Uterus (tissue), 2 donors: ENCODE measurements around the gene C9orf50.

Source experiments
- POLR2A ChIP-seq, 2 donors: fragments of 450-650 bp; IDR thresholded peaks; one replicate each; pipeline ENCODE4 v1.6.1; 2016; ENCODE audit warnings: antibody characterized with exemption in 2 of 2, mild to moderate bottlenecking in 1 of 2, moderate library complexity in 1 of 2
- TF ChIP-seq, protein P1 (sequence below), 4 experiments: fragments of 200-600 bp in 2 of 4; fragments of 450-650 bp in 2 of 4; sonication (generic) in 2 of 4; IDR thresholded peaks; one replicate each; pipeline ENCODE4 v1.5.1; 2016 to 2019; ENCODE audit warnings: antibody characterized with exemption in 4 of 4, mild to moderate bottlenecking in 2 of 4, moderate library complexity in 1 of 4

DNA sequence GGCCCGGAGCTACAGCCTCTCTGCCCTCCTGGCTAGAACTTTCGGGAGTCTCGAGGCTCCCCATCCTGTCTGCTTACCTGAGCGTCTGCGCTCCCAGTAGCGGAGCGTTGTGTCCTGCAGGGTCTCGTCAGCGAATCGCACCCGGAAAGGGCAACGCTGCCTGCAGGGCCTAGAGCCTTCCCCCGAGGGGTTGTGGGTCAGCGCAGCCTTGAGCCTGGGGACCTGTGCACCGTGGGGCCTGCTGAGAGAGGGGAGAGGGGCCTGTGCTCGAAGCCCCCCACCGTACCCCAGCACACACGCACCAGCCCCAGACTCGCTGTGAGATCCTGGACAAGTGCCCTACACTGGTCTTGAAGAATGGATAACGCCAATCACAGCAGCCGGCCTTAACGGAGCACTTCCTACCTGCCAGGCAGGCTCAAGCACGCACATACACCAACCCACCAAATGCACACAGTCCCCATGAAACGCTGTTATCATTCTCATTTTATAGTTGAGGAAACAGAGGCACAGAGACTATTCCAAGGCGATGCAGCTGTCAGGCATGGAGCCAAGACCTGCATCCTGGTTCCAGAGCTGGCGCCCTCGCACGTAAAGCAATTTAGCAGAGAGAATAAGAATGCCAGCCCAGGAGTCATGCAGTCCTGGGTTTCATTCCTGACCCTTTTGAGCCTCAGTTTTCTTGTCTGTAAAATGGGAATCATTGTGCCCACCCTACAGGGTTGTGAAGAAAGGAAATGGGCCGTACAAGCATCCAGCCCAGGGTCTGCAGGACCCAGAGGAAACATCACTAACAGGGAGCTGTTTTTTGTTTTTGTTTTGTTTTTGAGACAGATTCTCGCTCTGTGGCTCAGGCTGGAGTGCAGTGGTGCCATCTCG lies 5.3 kb downstream of the C9orf50 start:
- TF ChIP-seq, protein P1, sequence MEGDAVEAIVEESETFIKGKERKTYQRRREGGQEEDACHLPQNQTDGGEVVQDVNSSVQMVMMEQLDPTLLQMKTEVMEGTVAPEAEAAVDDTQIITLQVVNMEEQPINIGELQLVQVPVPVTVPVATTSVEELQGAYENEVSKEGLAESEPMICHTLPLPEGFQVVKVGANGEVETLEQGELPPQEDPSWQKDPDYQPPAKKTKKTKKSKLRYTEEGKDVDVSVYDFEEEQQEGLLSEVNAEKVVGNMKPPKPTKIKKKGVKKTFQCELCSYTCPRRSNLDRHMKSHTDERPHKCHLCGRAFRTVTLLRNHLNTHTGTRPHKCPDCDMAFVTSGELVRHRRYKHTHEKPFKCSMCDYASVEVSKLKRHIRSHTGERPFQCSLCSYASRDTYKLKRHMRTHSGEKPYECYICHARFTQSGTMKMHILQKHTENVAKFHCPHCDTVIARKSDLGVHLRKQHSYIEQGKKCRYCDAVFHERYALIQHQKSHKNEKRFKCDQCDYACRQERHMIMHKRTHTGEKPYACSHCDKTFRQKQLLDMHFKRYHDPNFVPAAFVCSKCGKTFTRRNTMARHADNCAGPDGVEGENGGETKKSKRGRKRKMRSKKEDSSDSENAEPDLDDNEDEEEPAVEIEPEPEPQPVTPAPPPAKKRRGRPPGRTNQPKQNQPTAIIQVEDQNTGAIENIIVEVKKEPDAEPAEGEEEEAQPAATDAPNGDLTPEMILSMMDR (IDR thresholded peaks at IDR 0.05), result no peak
- no peak for TF ChIP-seq POLR2A (IDR thresholded peaks at IDR 0.05)
